NCI-H2107 treated with DMSO at 0.1 percent for 48 hours (cell line): ENCODE measurements around the gene ABCC5.

Experiments used
- DNase-seq: peaks from one replicate; lab custom pipeline; 2025; ENCODE audit not compliant: unreplicated experiment; lab: John Stamatoyannopoulos, UW

The ABCC5 gene

GRCh38 chr3:183981990-183982644 lies 35.6 kb downstream of the ABCC5 start:
- DNase-seq = no peak

GRCh38 chr3:183980403-183980802 lies 37.3 kb downstream of the ABCC5 start:
- DNase-seq = no peak

- DNase-seq = no peak
These were observed 41.6 kb downstream of the ABCC5 start for GRCh38 chr3:183975981-183976662.

GRCh38 chr3:183968666-183969245 lies 48.9 kb downstream of the ABCC5 start:
- DNase-seq = no peak

GRCh38 chr3:183967693-183968092 lies 50.0 kb downstream of the ABCC5 start:
- DNase-seq = no peak

GRCh38 chr3:183966361-183966791 lies 51.3 kb downstream of the ABCC5 start:
- no peak for DNase-seq

- DNase-seq = no peak
These were observed 54.9 kb downstream of the ABCC5 start for GRCh38 chr3:183962807-183963206.

- no peak for DNase-seq
These were observed 58.5 kb downstream of the ABCC5 start for GRCh38 chr3:183959214-183959613.

GRCh38 chr3:183958775-183959174 lies 58.9 kb downstream of the ABCC5 start:
- DNase-seq = no peak

GRCh38 chr3:183958226-183958625 lies 59.5 kb downstream of the ABCC5 start:
- DNase-seq = no peak

GRCh38 chr3:183954875-183955274 lies 62.8 kb downstream of the ABCC5 start:
- DNase-seq = no peak

- DNase-seq = no peak
These were observed 64.1 kb downstream of the ABCC5 start for GRCh38 chr3:183953471-183954070.

GRCh38 chr3:183951459-183951858 lies 66.2 kb downstream of the ABCC5 start:
- DNase-seq = no peak

- DNase-seq = no peak
These were observed 68.0 kb downstream of the ABCC5 start for GRCh38 chr3:183949690-183950089.

- no peak for DNase-seq
These were observed 71.6 kb downstream of the ABCC5 start for GRCh38 chr3:183946037-183946436.

GRCh38 chr3:183944775-183945174 lies 72.9 kb downstream of the ABCC5 start:
- DNase-seq = no peak

GRCh38 chr3:183943739-183944138 lies 73.9 kb downstream of the ABCC5 start:
- DNase-seq = no peak

GRCh38 chr3:183941216-183941615 lies 76.5 kb downstream of the ABCC5 start:
- DNase-seq = no peak

GRCh38 chr3:183937601-183938286 lies 79.9 kb downstream of the ABCC5 start:
- DNase-seq = no peak

GRCh38 chr3:183933160-183933559 lies 84.5 kb downstream of the ABCC5 start:
- DNase-seq = no peak

- no peak for DNase-seq
These were observed 85.8 kb downstream of the ABCC5 start for GRCh38 chr3:183931881-183932280.
